ENCODE data around the gene UBE2D3.
A peak's percentile ranks its signal among the peaks of the same experiment; 100 is the strongest.

The UBE2D3 gene

DNA sequence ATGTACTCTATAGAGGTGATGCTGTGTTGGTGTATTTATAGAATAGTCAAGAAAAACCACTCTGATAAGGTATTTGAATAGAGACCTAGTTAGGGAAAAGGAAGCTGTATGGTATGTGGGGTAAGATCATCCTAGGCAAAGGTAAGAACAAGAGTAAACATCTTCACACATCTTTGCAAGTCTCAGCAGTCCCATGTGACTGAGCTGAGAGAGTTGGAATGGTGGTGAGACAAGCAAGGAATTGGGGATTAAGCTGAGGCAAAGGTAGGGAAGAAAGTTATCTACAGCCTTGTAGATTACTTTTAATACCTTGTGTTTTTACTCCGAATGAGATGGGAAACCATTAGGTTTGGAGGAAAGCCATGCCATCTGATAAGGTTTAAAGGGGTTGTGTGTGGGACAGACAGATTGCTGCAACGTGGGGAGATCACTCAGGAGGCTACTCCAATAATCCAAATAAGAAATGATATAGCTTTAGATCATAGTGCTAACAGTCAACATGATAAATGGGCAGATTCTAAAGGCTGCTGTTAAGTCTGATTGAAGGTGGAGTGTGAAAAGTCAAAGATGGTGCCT lies 34.9 kb downstream of the UBE2D3 start:
- no peak for DNase-seq

DNA sequence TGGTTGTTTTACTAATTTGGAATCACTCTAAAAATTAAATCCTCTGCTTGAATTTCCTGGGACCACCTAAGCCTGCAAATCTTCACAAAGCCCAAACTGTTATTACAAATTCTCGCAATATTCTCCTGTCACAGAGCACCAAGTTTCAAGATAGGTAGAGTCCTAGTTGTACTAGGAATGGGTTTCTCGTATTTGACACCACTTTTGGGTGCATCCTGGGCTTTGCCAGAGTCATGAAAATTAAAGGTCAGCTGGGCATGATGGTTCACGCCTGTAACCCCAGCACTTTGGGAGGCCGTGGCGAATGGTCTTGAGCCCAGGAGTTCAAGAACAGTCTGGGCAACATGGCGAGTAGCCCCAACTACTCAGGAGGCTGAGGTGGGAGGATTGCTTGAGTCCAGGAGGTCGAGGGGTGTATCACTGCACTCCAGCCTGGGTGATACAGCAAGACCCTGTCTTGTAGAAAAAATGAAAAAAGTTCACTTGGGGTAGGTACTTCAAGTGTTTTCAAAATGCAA lies 36.0 kb downstream of the UBE2D3 start:
- no peak for DNase-seq

DNA sequence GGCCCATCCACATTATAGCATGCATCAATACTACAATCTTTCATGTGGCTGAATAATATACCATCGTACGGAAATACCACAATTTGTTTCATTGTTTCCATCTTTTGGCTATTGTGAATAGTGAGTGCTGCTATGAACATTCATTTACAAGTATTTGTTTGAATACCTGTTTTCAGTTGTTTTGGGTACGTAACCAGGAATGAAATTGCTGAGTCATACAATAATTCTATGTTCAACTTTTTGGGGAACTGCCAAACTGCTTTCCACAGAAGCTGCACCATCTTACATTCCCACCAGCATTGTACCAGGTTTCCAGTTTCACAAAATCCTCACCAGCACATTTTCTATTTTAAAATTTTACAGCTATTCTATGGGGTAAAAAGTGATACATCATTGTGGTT lies 38.0 kb downstream of the UBE2D3 start:
- no peak for DNase-seq

DNA sequence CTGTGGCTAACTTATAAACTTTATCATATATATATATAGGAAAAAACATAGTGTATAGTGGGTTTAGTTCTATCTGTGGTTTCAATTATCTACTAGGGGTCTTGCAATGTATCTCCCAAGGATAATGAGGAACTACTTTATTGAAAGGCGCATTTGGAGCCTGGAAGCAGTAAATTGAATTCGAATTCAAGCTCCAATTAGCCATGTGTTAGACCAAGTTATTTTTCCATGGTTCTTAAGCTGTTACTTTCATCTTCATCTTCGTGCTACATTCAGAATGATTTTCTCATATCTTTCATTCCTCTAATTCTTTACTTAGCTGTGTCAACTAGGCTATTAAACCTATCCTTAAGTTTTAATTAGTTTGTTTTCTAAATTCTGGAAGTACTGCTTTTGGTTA lies 39.4 kb downstream of the UBE2D3 start:
- no peak for DNase-seq

DNA sequence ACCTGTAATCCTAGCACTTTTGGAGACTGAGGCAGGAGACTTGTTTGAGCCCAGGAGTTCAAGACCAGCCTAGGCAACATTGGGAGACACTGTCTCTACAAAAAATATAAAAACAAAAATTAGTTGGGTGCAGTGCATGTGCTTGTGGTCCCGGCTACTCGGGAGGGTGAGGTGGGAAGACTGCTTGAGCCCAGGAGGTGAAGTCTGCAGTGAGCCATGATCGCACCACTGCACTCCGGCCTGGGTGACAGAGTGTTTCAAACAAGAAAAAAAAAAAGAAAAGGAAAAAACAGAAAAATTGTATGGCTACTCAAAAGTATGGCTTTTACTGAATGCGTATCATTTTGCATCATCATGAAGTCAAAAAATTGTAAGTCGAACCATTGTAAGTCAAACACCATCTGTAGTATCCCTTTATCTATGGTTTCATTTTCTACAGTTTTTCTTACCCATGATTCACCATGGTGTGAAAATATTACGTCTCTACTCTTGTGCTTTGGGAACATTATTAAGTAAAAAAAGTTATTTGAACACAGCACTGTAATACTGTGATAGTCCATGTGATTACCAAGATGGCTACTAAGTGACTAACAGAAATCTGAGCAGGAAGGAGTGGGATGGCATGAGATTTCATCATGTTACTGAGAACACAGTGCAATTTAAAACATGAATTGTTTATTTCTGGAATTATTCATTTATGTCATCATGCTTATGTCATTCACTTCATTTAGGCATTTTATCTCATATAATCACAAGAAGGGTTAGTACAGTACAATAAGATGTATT lies 40.1 kb downstream of the UBE2D3 start:
- no peak for DNase-seq

DNA sequence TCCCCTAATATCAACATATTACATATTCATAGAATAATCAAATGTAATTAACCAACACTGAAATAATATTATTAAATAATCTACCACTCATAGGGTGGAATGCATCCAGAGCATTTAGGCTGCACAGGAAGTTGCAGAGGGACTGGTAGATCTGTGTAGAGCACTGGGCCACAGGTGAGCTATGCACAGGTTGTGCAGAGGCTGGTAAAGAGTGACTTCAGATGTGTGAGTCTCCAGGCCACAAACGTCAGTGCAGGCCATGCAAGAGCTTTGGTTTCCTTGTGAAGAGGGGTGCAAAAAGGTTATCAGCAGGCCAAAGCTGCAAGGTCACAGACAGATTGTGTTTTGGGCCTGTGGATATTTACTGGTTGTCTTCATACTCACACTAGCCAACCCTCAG lies 41.1 kb downstream of the UBE2D3 start:
- DNase-seq: no peak

DNA sequence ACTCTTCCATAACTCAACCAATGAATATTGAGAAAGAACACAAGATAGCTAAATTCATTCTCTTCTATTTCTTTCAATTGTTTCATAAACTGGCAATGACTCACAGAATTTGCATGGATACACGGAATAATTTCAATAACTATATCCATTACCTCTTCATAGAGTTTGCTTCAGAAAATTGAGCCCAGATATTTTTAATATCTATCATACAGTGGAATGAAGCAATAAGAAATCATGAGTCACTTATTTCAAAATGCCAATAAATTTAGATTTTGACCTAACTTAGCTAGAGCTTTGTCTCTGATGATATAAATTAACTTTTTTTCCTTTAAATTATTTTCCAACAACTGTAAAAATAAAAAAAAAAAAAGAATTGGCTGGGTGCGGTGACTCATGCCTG lies 44.3 kb downstream of the UBE2D3 start:
- DNase-seq: no peak

DNA sequence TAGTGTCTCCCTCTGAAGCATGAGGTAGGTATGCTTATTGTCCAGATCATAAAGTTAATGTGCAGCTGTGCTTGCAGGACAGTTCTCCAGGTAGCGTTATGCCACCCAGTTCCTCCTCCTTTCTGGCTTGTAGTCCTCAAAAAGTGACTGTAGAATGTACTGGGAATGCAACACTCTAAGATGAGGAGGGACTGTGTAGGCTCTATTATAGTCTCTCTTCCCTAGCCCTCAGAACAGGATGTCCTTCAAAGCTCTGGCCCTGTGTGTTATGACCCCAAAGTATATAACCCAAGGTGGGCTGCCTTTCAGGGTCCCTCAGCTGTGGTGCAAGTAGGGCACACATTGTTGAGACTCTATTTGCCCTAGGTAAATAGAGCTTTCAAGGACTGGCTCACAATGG lies 45.8 kb downstream of the UBE2D3 start:
- no peak for DNase-seq

DNA sequence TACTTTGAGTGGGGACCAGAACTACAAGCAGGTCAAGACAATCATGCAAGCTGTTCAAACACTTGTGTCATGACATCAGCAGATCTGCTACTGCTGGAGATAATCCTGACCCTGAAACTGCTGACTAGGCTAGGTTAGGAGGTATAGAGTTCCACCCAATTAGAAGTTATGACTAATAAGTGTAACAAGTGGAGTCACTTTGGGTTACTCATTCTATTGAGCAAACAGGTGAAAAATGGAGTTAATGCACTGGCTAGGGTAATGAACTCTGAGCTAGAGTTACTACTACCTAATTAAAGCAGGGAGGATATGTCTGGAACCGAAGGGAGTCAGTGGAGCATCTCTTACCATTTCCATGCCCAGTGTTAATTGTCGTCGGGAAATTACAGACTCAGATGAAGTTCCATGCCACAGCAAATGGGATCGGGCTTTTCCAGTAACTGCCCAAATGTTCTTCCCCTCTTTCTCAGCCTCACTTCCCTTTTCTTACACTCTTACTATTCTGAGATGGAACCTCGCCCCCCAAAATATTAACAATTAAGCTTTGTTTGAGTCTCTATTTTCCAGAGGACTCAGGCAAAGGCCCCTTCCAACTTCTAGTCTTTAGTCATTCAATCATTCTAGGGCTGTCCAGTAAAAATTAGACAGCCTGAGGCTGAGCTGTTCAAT lies 46.7 kb downstream of the UBE2D3 start:
- no peak for DNase-seq

DNA sequence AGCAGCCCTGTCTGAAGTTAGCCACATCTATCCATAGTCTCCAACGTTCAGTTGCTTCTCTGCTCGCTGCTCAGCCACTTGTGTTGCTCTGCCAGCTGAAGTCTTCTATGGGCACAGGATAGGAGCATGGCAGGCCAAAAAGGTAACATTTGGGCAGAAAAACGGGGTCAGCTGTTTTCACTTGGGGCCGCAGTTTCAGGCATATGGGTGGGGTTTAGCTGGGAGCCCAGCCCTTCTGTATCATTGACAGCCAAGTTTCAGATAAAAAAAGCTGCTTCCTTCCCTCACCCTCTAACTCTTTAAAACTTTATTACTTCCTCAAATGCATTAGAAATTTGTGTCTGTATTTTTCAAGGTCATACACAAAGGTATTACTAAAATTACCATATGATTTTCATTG lies 48.1 kb downstream of the UBE2D3 start:
- no peak for DNase-seq

DNA sequence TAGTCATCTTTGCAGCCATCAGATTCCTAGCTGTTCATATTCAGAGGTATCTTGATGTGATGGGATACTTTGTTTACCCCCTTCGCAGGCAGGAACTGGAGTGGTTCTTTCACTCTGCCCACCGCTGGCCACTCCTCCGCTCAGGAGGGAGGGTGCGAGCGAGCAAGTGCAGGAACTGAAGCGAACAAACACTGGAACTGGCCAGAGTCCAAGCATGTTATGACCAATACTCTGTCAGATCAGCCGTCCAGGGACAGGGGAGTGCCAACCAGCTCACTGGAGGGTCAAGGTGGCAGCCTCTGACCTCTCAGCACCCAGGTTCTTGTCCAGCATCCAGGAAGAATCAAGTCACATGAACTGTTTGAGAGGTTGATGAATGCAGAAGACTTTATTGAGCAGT lies 48.6 kb downstream of the UBE2D3 start:
- peak in 1 of 56 donors; percentile 21 for DNase-seq

DNA sequence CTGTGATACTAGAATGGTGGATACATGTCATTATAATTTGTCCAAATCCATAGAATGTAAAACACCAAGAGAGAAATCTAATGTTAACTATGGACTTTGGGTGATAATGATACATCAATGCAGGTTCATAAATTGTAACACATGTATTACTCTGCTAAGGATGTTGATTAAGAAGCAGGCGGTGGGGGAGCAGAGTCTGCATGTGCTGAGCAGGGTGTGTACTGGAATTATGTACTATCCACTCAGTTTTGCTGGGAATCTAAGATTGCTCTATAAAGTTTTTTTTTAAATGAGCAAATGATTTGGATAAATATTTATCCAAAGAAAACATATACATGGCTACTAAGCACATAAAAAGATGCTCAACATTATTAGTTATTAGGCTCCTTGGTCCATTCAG lies 51.5 kb downstream of the UBE2D3 start:
- no peak for DNase-seq

DNA sequence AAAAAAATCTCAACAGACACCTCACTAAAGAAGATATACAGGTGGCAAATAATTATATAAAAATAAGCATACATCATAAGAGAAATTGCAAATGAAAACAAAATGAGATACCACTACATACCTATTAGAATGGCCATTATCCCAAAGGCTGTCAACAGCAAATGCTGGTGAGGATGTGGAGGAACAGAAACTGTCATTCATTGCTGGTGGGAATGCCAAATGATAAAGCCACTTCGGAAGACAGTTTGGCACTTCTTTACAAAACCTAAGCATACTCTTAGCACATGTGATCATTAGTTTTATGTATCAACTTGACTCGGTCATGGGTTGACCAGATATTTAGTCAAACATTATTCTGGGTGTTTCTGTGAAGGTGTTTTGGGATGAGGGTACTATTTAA lies 53.1 kb downstream of the UBE2D3 start:
- no peak for DNase-seq

DNA sequence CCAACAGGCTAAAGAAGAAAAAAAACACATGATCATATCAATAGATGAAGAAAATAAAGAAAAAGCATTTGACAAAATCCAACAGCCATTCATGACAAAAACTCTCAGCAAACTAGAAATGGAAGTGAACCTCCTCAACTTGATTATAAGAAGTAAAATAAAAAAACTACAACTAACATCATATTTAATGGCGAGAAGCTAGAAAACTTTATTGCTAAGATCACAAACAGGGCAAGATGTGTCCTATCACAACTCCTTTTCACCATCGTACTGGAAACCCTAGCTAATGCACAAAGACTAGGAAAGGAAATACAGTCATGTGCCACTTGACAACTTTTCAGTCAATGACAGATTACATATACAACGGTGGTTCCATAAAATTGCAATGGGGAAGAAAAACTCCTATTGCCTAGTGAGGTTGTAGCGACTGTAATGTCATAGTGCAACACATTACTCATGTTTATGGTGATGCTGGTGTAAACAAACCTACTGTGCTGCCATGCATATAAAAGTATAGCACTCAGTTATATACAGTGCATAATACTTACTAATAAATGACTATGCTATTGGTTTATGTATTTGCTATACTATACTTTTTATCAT lies 54.5 kb downstream of the UBE2D3 start:
- no peak for DNase-seq

DNA sequence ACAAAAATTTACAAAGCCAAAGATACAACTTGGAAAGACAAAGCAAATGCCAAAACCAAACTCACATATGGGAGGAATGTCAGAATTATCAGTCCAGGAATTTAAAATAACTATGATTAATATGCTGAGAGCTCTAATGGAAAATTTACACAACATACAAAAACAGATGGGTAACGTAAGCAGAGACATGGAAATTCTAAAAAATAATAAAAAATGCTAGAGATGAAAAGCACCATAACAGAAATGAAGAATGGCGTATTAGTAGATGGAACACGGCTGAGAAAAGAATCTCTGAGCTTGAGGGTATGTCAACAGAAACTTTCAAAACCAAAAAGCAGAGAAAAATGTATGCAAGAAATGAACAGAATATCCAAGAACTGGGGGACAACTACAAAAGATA lies 62.5 kb downstream of the UBE2D3 start:
- no peak for DNase-seq

DNA sequence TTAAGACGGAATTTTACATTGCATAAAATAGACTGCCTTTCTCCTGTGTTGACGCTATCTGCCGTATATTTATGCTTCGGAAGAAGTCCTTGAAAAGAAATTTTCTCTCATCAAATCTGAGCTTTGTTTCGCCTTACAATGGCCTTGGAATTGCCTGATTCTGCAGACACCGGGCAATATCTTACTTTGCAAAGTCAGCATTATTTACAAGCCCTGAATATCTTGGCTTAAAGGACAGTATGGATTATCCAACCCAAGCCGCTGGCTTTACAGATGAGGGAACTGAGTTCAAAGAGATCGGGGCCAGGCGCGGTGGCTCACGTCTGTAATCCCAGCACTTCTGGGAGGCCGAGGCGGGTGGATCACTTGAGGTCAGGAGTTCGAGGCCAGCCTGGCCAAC lies 65.4 kb downstream of the UBE2D3 start:
- no peak for DNase-seq

DNA sequence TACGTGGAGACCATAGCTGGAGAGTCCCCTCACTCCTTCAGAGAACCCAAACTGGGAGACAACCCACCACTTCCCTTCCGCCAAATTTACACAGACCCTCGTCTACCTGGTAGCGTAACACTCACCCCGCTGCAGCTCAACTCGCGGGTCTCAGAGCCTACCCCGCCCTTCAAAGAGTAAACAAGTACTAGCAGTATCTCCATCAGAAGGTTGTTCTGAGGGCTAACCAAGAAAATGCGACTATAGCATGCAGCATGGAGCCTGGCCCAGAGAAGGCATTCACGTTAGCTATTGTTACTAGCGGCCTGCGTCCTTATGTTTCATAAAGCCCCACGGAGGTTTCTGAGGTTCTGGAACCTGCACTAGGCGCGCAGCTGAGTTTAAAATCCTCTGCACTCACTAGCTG lies 66.1 kb downstream of the UBE2D3 start:
- peak in 17 of 56 donors; percentile 19 to 58 (median 45) for DNase-seq

DNA sequence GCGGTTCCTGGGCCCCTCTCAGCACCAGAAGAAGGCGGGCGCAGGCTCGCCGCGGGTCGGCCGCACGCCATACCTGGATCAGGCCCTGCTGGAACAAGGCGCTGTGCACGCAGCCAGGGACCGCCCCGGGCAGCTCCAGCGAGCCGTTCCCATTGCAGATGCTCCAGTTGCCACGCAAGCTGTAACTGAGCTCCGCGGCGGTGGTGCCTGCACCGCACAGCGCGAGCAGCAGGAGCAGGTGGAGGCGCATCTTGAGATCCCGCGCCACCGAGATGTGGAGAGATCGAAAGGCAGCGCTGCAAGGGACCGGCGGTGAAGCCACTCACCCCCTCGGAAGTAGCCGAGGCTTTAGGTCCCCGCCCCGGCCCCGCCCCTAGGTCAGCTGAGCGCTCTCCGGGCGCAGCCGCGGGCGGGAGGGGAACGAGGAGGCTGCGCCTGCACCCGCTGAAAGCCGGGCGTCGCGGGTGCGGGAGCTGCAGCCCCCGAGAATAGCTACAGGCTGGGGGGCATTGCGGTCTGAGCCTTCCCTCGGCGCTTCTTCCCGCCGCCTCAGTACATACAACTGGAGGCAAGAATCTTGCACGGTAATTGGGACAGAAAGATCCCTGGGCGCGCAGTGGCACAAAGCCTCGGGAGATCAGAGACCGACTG lies 66.6 kb downstream of the UBE2D3 start, which contains the start of gene MANBA:
MANBA (minus strand) TSS at position 324 of the 651 bp plus-strand sequence; CDS start at position 250, 74 bp downstream.
- DNase-seq: peak; percentile 19 to 90 (median 78)

DNA sequence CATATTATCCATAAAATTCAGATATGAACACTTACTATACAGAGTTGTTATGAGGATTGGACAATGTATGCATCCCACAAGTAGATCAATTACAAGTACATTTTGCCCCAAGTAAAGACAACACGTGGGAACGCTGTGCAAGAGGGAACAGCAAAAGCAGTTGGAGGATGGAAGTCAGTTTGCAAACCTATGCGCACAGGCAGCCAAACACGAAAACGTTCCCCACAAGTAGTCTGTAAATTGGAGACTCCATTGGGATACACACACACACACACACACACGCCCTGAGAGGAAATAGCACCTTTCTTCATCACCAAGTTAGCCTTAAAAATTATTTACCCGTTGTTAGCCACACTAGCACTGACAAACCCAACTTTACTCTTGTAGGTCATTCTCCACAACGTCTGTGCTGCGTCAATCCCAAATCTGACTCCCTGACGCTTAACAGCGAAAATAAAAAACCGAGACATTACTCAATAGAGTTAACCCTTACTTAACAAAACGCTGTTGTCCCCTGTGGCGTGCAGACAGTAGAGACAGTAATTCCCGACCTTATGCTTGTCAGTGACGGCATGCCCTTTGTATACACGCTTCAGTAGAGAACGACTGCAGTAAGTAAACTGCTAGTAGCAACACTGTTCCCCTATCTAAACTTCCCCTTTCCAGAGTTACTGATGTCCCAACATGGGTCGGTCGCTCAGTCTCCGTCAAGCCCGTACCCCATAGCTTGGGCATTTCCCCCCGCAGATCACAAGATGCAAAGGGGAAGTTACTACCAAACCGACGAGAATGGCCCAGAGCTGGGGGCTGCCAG lies 67.3 kb downstream of the UBE2D3 start:
- peak in 21 of 56 donors; percentile 12 to 80 (median 63) for DNase-seq

All from nucleus accumbens (tissue), 56 donors.